Dermis lymphatic vessel endothelial cell (primary cell): ENCODE data around the gene ASAP3. TPM values are rescaled to one million over a fixed set of nuclear protein-coding genes. Genes with fewer than 3 reads are reported as not detected.

Experiments
- total RNA-seq: library from RNA; depleted of rRNA; stranded (reverse); fragments of >200 nt; gene quantifications from 2 replicates; pipeline ENCODE4 v1.2.1, GENCODE V29; 2014

ASAP3 gene
- 4.0 and 5.7 TPM in 2 replicates for total RNA-seq

DNA sequence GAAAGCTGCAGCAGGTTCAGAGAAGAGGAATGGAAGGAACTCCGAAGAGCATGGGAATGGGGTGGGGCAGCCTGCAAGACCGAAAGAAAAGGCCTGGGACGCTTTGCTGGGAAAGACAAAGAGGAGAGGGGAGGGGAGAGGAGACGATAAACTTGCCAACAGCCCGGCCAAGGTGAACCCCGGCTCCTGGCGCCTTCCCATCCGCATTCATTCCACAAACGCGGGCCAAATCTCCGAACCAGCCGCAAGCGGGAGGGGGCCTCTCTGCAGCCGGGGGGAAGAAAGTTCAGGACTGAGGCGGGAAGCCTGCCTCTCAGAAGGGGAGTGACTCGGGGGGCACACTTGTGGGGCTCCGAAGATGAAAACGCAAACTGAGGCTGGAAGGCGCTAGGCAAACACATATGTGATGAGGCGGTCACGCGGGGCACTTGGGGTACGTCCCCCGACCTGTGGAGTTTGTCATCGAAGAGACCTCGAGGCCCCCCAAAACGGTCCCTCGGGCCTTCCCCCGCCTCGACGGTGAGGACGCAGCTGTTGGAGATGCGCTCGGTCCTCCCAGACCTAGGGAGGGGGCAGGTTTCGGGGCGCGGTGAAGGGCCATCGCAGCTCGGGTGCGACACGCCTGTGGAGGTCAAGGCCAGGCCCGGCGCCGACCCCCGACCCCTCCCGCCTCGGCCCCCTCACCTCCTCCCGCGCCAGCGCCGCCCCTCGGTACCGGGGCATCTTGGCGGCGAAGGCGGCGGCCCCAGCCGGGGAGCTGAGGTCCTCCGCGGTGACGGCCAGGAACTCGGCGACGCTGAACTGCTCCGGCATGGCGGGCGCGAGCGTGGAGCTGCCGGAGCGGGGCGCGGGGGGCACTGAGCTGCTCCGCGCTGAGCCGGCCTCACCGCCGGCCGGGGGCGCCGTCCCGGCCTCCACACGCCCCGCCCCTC is at the start of gene ASAP3:
Gene ASAP3, minus strand, starts transcription at position 859 of the 932 bp plus-strand sequence. Its CDS starts 46 bp downstream, at position 813.

DNA sequence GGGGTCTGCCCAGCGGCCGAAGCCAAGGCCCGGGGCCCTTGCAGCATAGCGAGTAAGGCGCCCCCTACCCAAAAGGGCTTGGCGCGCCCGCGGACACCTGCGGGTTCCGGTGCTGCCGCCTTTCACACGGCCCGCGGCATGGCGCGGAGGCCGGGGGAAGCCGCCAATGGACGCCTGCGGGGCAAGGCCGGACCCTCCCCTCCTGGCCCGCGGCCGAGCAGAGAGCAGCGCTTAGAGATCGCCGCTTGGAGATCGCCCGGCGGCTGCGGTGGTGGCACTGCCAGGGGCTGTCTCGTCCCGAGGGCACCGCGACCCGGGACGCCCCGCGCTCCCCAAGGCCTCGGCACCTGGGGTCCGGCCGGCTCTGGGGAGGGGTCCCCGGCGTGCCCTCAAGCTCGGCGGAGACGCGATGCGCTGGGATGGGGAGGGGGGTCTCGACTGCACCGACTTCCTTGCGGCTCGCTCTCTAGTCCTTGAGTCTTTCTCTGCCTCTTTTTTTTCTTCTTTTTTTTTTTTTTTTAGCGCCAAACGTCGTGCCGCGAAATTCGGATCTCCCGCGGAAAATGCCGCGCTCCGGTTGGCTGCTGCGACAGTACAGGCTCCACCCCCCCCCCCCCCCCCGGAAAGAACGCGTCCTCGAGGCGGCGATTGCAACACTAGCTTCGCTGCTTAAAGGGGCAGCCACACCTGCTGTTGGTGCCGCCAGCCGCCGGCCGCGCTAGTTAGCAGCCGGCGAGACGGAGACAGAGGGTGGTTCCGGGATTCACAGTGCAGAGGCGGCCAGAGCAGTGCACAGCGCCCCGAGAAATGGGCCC is 47.0 kb upstream of the ASAP3 start, which contains the start of gene E2F2:
Gene E2F2, minus strand, starts transcription at position 487 of the 815 bp plus-strand sequence. Its CDS starts 440 bp downstream, at position 47.

DNA sequence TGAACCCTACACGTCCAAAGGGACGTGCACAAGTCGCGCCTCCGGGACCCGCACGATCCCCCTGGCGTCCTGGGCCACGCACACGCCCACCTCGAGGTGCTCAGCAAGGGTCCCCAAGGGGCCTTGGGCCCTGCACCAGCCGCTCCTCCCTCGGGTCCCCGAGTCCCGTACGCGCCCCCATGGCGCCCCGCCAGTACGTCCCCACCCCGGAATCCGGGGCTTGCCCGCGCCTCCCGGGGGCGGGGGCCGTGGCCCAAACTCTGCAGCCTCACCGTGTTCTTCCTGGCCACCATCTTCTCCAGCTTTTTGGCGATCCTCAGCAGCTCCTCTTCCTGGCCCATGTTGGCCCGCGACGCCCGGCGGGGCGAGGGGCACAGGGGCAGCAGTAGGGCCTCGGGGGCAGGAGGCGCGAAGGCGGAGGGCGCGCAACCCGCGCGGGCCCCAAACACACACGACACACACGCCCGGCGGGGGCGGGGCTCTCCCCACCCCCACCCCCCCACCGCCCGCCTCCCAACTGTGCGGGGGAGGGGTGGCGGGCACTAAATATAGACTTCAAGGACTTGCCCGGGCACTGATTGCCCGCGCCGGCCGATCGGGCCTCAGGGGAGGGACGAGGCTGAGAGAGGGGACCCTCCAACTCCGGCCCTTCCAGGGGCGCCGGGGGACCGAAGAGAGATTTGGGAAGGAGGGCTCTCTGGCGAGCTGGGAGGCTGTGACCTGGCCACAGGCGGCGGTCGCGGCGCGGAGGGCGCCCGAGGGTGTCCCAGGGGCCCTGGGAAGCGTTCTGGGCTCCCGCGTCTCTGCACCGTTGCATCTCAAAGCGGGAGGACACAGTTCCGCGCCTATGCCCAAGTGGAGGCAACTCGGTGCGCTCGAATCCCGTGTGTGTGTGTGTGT is 59.4 kb downstream of the ASAP3 start, which contains the start of gene TCEA3:
Gene TCEA3, minus strand, starts transcription at position 456 of the 900 bp plus-strand sequence. Its CDS starts 115 bp downstream, at position 341.

Other genes starting within 250 kb of the ASAP3 start
- gene HNRNPR, start 139.9 kb downstream of the ASAP3 start, total RNA-seq, result 65.2 and 92.7 TPM in 2 replicates
- 15.2 and 17.4 TPM in 2 replicates for gene ZNF436, start 114.3 kb downstream of the ASAP3 start, total RNA-seq
- 0.22 and 0.34 TPM in 2 replicates for gene TCEA3, start 59.4 kb downstream of the ASAP3 start, total RNA-seq
- 0.33 and 0.43 TPM in 2 replicates for gene E2F2, start 47.1 kb upstream of the ASAP3 start, total RNA-seq
- gene ID3, start 75.3 kb upstream of the ASAP3 start, total RNA-seq, result 530 and 718 TPM in 2 replicates
- 1,631 and 1,774 TPM in 2 replicates for gene RPL11, start 207.6 kb upstream of the ASAP3 start, total RNA-seq